HepG2 (cell line): ENCODE results near the gene SCRG1. TPM values are rescaled to one million over a fixed set of nuclear protein-coding genes. Genes with fewer than 3 reads are reported as not detected.

ENCODE experiments used
- ATAC-seq: fragments of 200-7000 bp; cut with Tn5 transposase; 3 replicates; pipeline ENCODE4 v1.9.1; 2020; ENCODE audit warnings: mild to moderate bottlenecking, moderate library complexity
- BruUV-seq: library from RNA; stranded (reverse); fragments of 400-500 nt; replicated peaks from 2 replicates; lab custom pipeline; 2021; lab: Mats Ljungman, UMichigan
- CTCF ChIA-PET: fragments of 300-600 bp; formaldehyde crosslinking; extraction: SDS; loops from one replicate; lab custom pipeline; 2021; ENCODE audit warnings: low total read pairs, inconsistent platforms, low intra/inter-chr PET ratio; lab: Yijun Ruan, JAX
- POLR2A ChIA-PET: fragments of 350-600 bp; sonication (Branson Sonifier 250); formaldehyde crosslinking; loops from one replicate; lab custom pipeline; 2020; ENCODE audit warnings: antibody characterized with exemption, inconsistent platforms; lab: Yijun Ruan, JAX
- DNase-seq: peaks from one replicate; pipeline ENCODE4 v3.0.0-alpha.2; 2015; ENCODE audit warnings: low spot score
- FAIRE-seq: peaks from 3 replicates; lab custom pipeline; 2011; peaks lifted over from hg19 to GRCh38; lab: Jason Lieb, UNC
- H2AFZ ChIP-seq: one replicate; pipeline ENCODE4 v1.6.1; 2011; ENCODE audit warnings: low read length, inconsistent platforms
- H3K27ac ChIP-seq: fragments of 300-600 bp; 3 replicates; pipeline ENCODE4 v1.8.0; 2011; ENCODE audit warnings: mixed run types, mild to moderate bottlenecking, mixed read lengths, low read length, inconsistent platforms; ENCODE audit not compliant: insufficient read depth; ENCODE audit errors: extremely low read length
- H3K27me3 ChIP-seq, 2 experiments: fragments of 200-600 bp in 1 of 2; 2 replicates in 1 of 2; 3 replicates in 1 of 2; pipeline versions ENCODE4 v1.6.0 to v1.8.0; 2011; ENCODE audit warnings: low read length in 2 of 2, mild to moderate bottlenecking in 2 of 2, moderate library complexity in 2 of 2, inconsistent platforms in 1 of 2; ENCODE audit not compliant: insufficient read depth in 2 of 2, control insufficient read depth in 1 of 2
- H3K36me3 ChIP-seq, 2 experiments: fragments of 200-600 bp in 1 of 2; replicated peaks in 1 of 2; 2 replicates in 1 of 2; 3 replicates in 1 of 2; pipeline versions ENCODE4 v1.5.1 to v1.8.0; 2011; ENCODE audit warnings: low read length in 2 of 2, inconsistent platforms in 1 of 2; ENCODE audit not compliant: insufficient read depth in 2 of 2, control insufficient read depth in 1 of 2
- H3K4me1 ChIP-seq: 2 replicates; pipeline ENCODE4 v1.5.1; 2012; ENCODE audit warnings: low read length, inconsistent platforms; ENCODE audit not compliant: insufficient read depth
- H3K4me2 ChIP-seq: 2 replicates; pipeline ENCODE4 v1.6.0; 2011; ENCODE audit warnings: low read depth, low read length, inconsistent platforms
- H3K4me3 ChIP-seq, 3 experiments: fragments of 200-600 bp in 1 of 3; sonication (generic), shearing (Covaris generic) in 1 of 3; replicated peaks in 1 of 3; 2 replicates each; pipeline ENCODE4 v1.5.1; 2011 to 2016; ENCODE audit warnings: low read length in 3 of 3, inconsistent platforms in 2 of 3, low read depth in 2 of 3, mild to moderate bottlenecking in 2 of 3, control low read depth in 1 of 3, mixed read lengths in 1 of 3; ENCODE audit not compliant: insufficient read depth in 1 of 3
- H3K79me2 ChIP-seq: one replicate; pipeline ENCODE4 v1.6.1; 2011; ENCODE audit warnings: low read length, inconsistent platforms; ENCODE audit not compliant: insufficient read depth
- H3K9ac ChIP-seq: 2 replicates; pipeline ENCODE4 v1.6.0; 2011; ENCODE audit warnings: mild to moderate bottlenecking, low read depth, low read length, inconsistent platforms; ENCODE audit not compliant: insufficient read depth
- H3K9me3 ChIP-seq: 2 replicates; pipeline ENCODE4 v1.5.1; 2012; ENCODE audit warnings: mild to moderate bottlenecking, low read length
- H4K20me1 ChIP-seq: 2 replicates; pipeline ENCODE4 v1.6.0; 2011; ENCODE audit warnings: inconsistent platforms, mild to moderate bottlenecking, low read length, moderate library complexity; ENCODE audit not compliant: insufficient read depth
- CREB1 ChIP-seq, 2 experiments: fragments of 450-650 bp in 1 of 2; IDR thresholded peaks; 2 replicates each; pipeline ENCODE4 v1.6.1; 2016 to 2017; ENCODE audit warnings: control low read depth in 1 of 2, mild to moderate bottlenecking in 1 of 2, missing compliant biosample characterization in 1 of 2, missing genetic modification characterization in 1 of 2
- CREM ChIP-seq, 2 experiments: sonication (generic) in 1 of 2; formaldehyde crosslinking in 1 of 2; IDR thresholded peaks; 2 replicates each; pipeline versions ENCODE4 v1.4.0 to v1.6.1; 2016 to 2020; ENCODE audit warnings: antibody characterized with exemption in 1 of 2, mild to moderate bottlenecking in 1 of 2, missing genetic modification reagents in 1 of 2
- NCOA2 ChIP-seq: sonication (generic); formaldehyde crosslinking; IDR thresholded peaks from 2 replicates; pipeline ENCODE4 v1.8.0; 2022; ENCODE audit warnings: inconsistent platforms
- SOX13 ChIP-seq, 3 experiments: fragments of 450-650 bp in 1 of 3; sonication (generic) in 1 of 3; formaldehyde crosslinking in 1 of 3; IDR thresholded peaks in 2 of 3; conservative IDR thresholded peaks in 1 of 3; 2 replicates each; pipeline versions ENCODE4 v1.5.0 to v1.6.1; 2016 to 2020; ENCODE audit warnings: antibody characterized with exemption in 1 of 3, mild to moderate bottlenecking in 1 of 3, missing compliant biosample characterization in 1 of 3, missing genetic modification reagents in 1 of 3, moderate library complexity in 1 of 3
- ZKSCAN1 ChIP-seq: fragments of 150-350 bp; IDR thresholded peaks from 2 replicates; pipeline ENCODE4 v1.6.1; 2014; ENCODE audit warnings: low read length
- ZNF160 ChIP-seq: sonication (generic); formaldehyde crosslinking; IDR thresholded peaks from 2 replicates; pipeline ENCODE4 v1.8.0; 2022; ENCODE audit warnings: mild to moderate bottlenecking, inconsistent platforms, missing genetic modification reagents
- ZNF563 ChIP-seq: sonication (generic); formaldehyde crosslinking; IDR thresholded peaks from 2 replicates; pipeline ENCODE4 v1.8.0; 2022; ENCODE audit warnings: mild to moderate bottlenecking, moderate library complexity, missing genetic modification reagents
- in situ Hi-C: cut with HindIII; loops from 2 replicates; pipeline ENCODE4 v1.10.0; 2017; ENCODE audit warnings: low pct_unique_long_range_greater_than_20kb; ENCODE audit not compliant: extremely low pct_ligation_motif_present
- intact Hi-C: fragments of 100-400 bp; cut with micrococcal nuclease; formaldehyde crosslinking; loops from one replicate; pipeline ENCODE4 v1.10.0; 2022; ENCODE audit not compliant: unreplicated experiment
- polyA plus RNA-seq, 8 experiments: library from polyadenylated mRNA; depleted of rRNA in 3 of 8; stranded (reverse) in 7 of 8; unstranded in 1 of 8; fragments of >200 nt; fragmentation: Illumina TruSeq in 4 of 8; extraction: Trizol in 4 of 8; gene quantifications; 2 replicates each; pipeline versions ENCODE4 v1.2.1 to v1.2.3, GENCODE V29; 2011 to 2016; ENCODE audit warnings: low read depth in 4 of 8, missing spikeins in 1 of 8, mixed read lengths in 1 of 8; ENCODE audit not compliant: insufficient read depth in 1 of 8
- total RNA-seq, 5 experiments: library from RNA; depleted of rRNA; stranded (reverse); fragments of >200 nt; fragmentation: Illumina TruSeq; extraction: Trizol; gene quantifications; 2 replicates each; pipeline ENCODE4 v1.2.3, GENCODE V29; 2016; ENCODE audit warnings: low read depth in 1 of 5
- TF ChIP-seq, protein P1 (sequence below): sonication (generic); formaldehyde crosslinking; IDR thresholded peaks from 2 replicates; pipeline ENCODE4 v1.8.0; 2022; ENCODE audit warnings: low read depth, missing genetic modification reagents
- TF ChIP-seq, protein P2 (sequence below): IDR thresholded peaks from 2 replicates; pipeline ENCODE4 v1.6.1; 2016; ENCODE audit warnings: control low read depth
- TF ChIP-seq, protein P3 (sequence below): sonication (generic); formaldehyde crosslinking; IDR thresholded peaks from 2 replicates; pipeline ENCODE4 v1.4.0; 2020; ENCODE audit warnings: mild to moderate bottlenecking, missing genetic modification reagents, borderline replicate concordance
- TF ChIP-seq, protein P4 (sequence below): sonication (generic); formaldehyde crosslinking; IDR thresholded peaks from 2 replicates; pipeline ENCODE4 v1.4.0; 2020; ENCODE audit warnings: missing genetic modification reagents, borderline replicate concordance

SCRG1 gene
- total and polyA plus RNA-seq, 2 of the 13 experiments (the other 11 are each of a cell fraction or from before 2014, with no cell fraction given) = not detected

DNA sequence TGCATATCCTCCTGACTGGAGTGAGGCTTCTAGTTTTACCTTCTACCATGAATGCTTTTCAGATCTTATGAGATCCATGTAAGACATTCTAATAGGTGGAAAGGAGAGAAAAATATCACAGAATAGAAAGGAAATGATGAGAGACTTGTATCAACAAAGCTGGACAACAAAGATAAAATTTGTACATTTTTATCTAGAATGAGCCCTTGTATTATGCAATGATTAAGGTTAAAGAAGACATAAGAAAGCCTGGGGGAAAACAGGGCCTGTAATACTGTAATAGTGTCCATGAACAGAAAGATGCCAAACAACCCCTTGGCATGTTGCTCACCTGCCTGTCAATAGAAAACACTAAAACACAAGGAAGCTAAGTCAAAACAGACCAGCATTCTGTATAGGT, 44.2 kb upstream of the SCRG1 start:
- DNase-seq (no peak), ATAC-seq (no peak), FAIRE-seq (no peak)
- no peak overlapping the region for H3K9ac ChIP-seq
- no peak for TF ChIP-seq SOX13 (IDR thresholded peaks at IDR 0.05)
- no peak for TF ChIP-seq SOX13 (CRISPR knock-in tag; conservative IDR thresholded peaks at IDR 0.05 in 1 of 2, IDR thresholded peaks at IDR 0.05 in 1 of 2)
- TF ChIP-seq, protein P1, sequence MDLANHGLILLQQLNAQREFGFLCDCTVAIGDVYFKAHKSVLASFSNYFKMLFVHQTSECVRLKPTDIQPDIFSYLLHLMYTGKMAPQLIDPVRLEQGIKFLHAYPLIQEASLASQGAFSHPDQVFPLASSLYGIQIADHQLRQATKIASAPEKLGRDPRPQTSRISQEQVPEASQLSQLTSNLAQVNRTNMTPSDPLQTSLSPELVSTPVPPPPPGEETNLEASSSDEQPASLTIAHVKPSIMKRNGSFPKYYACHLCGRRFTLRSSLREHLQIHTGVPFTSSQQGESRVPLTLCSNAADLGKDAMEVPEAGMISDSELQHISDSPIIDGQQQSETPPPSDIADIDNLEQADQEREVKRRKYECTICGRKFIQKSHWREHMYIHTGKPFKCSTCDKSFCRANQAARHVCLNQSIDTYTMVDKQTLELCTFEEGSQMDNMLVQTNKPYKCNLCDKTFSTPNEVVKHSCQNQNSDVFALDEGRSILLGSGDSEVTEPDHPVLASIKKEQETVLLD (CRISPR knock-in tag) = no peak
- no peak for TF ChIP-seq CREM (IDR thresholded peaks at IDR 0.05)
- no peak for TF ChIP-seq CREM (CRISPR knock-in tag; IDR thresholded peaks at IDR 0.05)
- TF ChIP-seq ZNF563 (CRISPR knock-in tag) = no peak
- no peak for TF ChIP-seq ZNF160 (CRISPR knock-in tag)
- TF ChIP-seq, protein P2, sequence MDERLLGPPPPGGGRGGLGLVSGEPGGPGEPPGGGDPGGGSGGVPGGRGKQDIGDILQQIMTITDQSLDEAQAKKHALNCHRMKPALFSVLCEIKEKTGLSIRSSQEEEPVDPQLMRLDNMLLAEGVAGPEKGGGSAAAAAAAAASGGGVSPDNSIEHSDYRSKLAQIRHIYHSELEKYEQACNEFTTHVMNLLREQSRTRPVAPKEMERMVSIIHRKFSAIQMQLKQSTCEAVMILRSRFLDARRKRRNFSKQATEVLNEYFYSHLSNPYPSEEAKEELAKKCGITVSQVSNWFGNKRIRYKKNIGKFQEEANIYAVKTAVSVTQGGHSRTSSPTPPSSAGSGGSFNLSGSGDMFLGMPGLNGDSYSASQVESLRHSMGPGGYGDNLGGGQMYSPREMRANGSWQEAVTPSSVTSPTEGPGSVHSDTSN (CRISPR knock-in tag) = no peak
- TF ChIP-seq, protein P3, sequence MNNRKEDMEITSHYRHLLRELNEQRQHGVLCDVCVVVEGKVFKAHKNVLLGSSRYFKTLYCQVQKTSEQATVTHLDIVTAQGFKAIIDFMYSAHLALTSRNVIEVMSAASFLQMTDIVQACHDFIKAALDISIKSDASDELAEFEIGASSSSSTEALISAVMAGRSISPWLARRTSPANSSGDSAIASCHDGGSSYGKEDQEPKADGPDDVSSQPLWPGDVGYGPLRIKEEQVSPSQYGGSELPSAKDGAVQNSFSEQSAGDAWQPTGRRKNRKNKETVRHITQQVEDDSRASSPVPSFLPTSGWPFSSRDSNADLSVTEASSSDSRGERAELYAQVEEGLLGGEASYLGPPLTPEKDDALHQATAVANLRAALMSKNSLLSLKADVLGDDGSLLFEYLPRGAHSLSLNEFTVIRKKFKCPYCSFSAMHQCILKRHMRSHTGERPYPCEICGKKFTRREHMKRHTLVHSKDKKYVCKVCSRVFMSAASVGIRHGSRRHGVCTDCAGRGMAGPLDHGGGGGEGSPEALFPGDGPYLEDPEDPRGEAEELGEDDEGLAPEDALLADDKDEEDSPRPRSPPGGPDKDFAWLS (CRISPR knock-in tag) = no peak
- TF ChIP-seq, protein P4, sequence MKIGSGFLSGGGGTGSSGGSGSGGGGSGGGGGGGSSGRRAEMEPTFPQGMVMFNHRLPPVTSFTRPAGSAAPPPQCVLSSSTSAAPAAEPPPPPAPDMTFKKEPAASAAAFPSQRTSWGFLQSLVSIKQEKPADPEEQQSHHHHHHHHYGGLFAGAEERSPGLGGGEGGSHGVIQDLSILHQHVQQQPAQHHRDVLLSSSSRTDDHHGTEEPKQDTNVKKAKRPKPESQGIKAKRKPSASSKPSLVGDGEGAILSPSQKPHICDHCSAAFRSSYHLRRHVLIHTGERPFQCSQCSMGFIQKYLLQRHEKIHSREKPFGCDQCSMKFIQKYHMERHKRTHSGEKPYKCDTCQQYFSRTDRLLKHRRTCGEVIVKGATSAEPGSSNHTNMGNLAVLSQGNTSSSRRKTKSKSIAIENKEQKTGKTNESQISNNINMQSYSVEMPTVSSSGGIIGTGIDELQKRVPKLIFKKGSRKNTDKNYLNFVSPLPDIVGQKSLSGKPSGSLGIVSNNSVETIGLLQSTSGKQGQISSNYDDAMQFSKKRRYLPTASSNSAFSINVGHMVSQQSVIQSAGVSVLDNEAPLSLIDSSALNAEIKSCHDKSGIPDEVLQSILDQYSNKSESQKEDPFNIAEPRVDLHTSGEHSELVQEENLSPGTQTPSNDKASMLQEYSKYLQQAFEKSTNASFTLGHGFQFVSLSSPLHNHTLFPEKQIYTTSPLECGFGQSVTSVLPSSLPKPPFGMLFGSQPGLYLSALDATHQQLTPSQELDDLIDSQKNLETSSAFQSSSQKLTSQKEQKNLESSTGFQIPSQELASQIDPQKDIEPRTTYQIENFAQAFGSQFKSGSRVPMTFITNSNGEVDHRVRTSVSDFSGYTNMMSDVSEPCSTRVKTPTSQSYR (CRISPR knock-in tag) = no peak
- TF ChIP-seq CREB1 (IDR thresholded peaks at IDR 0.05) = no peak
- no peak for TF ChIP-seq CREB1 (CRISPR knock-in tag; IDR thresholded peaks at IDR 0.05)
- TF ChIP-seq ZKSCAN1 = no peak
- TF ChIP-seq NCOA2 (CRISPR knock-in tag) = no peak
- intact Hi-C loops (no loop called here), in situ Hi-C loops (no loop called here)
- ChIA-PET CTCF (no interaction called here), POLR2A (no interaction called here)
- H3K4me2 ChIP-seq = no peak overlapping the region
- H3K36me3 ChIP-seq = no peaks in the 10 kb centered on the region
- H3K4me1 ChIP-seq = no peaks in the 10 kb centered on the region
- no peaks in the 10 kb centered on the region for H3K79me2 ChIP-seq
- H3K27ac ChIP-seq = no peak overlapping the region
- H4K20me1 ChIP-seq = no peaks in the 10 kb centered on the region
- BruUV-seq = no TSS peak
- no peaks in the 10 kb centered on the region for H3K9me3 ChIP-seq
- H3K27me3 ChIP-seq = no peaks in the 10 kb centered on the region
- H3K4me3 ChIP-seq = no peak overlapping the region
- no peak overlapping the region for H2AFZ ChIP-seq
